HUES48 (cell line): ENCODE results near the gene MIDN.

Source experiments
- H3K27ac ChIP-seq: one replicate; pipeline ENCODE4 v1.7.0; 2013; ENCODE audit warnings: low read depth, low read length, inconsistent platforms
- H3K27me3 ChIP-seq: 2 replicates; pipeline ENCODE4 v1.6.1; 2013; ENCODE audit warnings: mild to moderate bottlenecking, low read length; ENCODE audit not compliant: control insufficient read depth, insufficient read depth
- H3K36me3 ChIP-seq: 2 replicates; pipeline ENCODE4 v1.6.1; 2013; ENCODE audit warnings: low read length; ENCODE audit not compliant: control insufficient read depth, insufficient read depth
- H3K4me1 ChIP-seq: 2 replicates; pipeline ENCODE4 v1.6.1; 2013; ENCODE audit warnings: mild to moderate bottlenecking, low read length; ENCODE audit not compliant: control insufficient read depth, insufficient read depth
- H3K4me3 ChIP-seq: 2 replicates; pipeline ENCODE4 v1.5.1; 2013; ENCODE audit warnings: mild to moderate bottlenecking, low read depth, low read length
- H3K9ac ChIP-seq: 2 replicates; pipeline ENCODE4 v1.6.1; 2013; ENCODE audit warnings: mild to moderate bottlenecking, low read depth, low read length, moderate library complexity
- H3K9me3 ChIP-seq: 2 replicates; pipeline ENCODE4 v1.6.1; 2013; ENCODE audit warnings: low read length; ENCODE audit not compliant: control insufficient read depth, insufficient read depth

MIDN gene

DNA sequence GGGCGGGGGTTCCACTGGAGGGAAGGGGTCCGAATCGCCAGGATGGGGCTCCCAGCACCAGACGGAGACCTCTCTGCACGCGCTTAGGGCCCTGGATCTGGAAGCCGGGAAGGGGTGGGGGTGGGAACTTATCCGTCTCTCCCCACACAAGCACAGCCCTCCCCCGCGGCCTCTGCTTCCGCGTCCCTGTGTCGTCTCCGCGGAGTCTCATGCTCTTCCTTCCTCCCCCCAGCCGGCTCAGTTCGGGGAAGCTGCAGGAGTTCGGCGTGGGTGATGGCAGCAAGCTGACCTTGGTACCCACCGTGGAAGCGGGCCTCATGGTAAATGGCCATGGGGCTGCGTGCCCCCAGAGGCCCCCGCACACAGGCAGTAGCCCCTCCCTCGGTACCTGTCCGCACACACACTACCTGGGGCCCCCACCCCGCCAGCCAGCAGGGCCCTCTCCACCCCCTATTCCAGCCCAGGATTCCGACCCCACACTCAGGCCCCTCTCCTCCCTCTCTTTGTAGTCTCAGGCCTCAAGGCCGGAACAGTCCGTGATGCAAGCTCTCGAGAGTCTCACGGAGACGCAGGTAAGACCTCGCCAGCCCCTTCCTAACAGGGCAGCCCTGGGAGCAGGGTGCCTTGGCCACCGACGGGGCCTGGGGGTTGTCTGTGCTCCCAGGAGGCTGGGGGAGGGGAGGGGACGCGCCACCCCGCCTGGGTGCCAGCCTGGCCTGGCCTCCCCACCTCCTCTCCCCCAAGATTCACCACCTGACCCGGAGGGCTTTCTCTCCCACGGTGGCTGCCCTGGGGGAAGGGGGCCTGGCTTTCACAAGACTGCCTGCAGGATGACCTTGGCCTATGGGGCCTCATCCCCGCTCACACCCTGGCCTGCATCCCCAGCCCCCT is 3.2 kb downstream of the MIDN start:
- H3K27ac ChIP-seq: peak overlapping the region; percentile 89
- H3K4me3 ChIP-seq: peak overlapping the region; percentile 91
- peak overlapping the region; percentile 78 for H3K9ac ChIP-seq
- no peaks in the 10 kb centered on the region for H3K27me3 ChIP-seq
- no peaks in the 10 kb centered on the region for H3K9me3 ChIP-seq
- H3K4me1 ChIP-seq: no peaks in the 10 kb centered on the region; the same call in 1 of the 2 replicates
- peaks cover 41% of the 10 kb centered on the region for H3K36me3 ChIP-seq

DNA sequence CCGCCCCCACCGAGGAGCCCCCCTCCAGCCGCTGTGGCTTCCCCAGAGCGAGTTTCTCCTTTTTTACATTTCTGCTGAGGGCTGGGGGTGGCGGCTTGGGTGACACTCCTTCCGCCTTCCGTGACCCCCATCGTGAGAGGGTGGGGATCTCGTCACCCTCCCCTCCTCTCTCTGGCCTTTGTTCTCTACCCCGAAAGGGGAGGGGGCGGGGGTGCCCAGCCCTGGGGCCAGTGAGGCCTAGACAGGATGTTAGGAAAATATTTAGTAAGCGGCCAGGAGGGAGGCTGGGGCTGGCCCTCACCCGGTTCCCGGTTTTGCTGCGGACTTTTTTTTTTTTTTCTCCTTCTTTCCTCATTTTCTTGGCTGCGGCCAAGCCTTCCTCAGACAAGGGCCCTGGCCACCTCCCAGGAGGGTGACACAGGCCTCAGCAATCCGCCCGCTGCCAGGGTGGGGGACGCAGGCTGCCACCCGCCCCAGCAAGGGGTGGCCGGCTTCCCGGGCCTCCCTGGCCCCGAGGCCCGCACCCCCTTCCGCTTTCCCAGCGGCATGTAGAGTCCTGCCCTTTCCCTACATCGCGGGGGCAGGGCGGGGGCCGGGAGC is 3.9 kb downstream of the MIDN start:
- Histone ChIP-seq H3K9ac (no peak overlapping the region), H3K4me3 (peak overlapping the region; percentile 35; the same call in 1 of the 2 replicates), H3K27ac (peak overlapping the region; percentile 89), H3K4me1 (no peaks in the 10 kb centered on the region; the same call in 1 of the 2 replicates), H3K27me3 (no peaks in the 10 kb centered on the region), H3K9me3 (no peaks in the 10 kb centered on the region), H3K36me3 (peaks cover 48% of the 10 kb centered on the region)

DNA sequence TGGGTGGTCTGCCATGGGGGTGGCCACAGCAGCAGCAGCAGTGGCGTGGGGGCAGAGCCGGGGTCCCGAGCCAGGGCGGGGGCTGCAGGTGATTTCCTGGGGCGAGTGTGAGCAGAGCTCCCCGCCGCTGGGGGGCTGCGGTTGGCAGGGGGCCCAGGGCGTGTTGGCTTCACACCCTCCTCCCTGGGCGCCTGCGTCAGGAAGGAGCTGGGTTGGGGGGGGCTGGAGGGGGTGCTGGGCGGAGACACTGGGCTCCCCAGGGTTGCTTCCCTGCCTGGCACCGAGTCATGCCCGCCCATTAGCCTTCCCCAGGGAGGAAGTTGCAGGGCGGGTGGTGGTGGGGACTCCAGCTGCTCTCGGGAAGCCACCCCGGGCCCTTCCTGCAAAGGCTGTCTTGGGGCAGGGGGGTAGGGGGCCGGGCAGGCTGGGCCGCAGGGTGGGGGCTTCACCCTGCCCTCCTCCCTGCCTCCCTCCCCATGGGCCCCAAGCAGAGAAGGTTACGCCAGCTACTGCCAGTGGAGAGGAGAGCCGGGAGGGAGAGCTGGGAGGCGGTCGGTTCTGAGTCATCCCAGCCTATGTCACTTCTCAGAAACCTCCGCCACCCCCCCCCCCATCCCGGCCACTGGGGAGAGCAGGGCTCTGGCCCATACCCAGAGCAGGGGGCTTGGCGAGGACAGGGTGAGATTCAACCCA is 4.6 kb downstream of the MIDN start:
- peak overlapping the region; percentile 89 for H3K27ac ChIP-seq
- no peaks in the 10 kb centered on the region for H3K9me3 ChIP-seq
- H3K4me3 ChIP-seq: no peak overlapping the region
- H3K36me3 ChIP-seq: peaks cover 55% of the 10 kb centered on the region
- no peak overlapping the region for H3K9ac ChIP-seq
- no peaks in the 10 kb centered on the region for H3K27me3 ChIP-seq
- H3K4me1 ChIP-seq: no peaks in the 10 kb centered on the region; the same call in 1 of the 2 replicates

DNA sequence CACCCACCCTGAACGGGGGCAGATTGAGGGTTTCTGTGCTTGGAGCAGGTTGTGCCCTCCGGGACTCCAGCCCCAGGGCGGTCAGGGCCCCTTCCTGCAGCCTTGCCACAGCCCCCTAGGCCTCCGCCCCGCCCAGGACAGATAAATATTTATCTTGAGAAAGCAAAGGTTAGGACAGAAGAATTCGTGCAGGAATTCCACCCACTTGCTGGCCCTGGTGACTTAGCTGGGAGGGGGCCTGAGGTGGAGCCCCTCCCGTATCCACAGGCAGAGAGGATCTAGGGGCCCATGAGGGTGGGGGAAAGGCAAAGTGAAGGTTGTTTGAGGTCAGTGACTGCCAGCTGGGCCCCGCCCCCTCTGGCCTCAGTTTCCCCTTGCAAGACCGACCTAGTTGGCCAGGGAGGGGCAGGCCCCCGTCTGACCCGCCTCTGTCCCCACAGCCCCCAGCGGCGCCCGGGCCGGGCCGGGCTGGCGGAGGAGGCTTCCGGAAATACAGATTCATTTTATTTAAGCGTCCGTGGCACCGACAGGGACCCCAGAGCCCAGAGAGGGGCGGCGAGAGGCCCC is 5.2 kb downstream of the MIDN start:
- Histone ChIP-seq H3K9me3 (no peaks in the 10 kb centered on the region), H3K36me3 (peaks cover 58% of the 10 kb centered on the region), H3K9ac (no peak overlapping the region), H3K4me3 (no peak overlapping the region), H3K4me1 (no peaks in the 10 kb centered on the region; the same call in 1 of the 2 replicates), H3K27me3 (no peaks in the 10 kb centered on the region), H3K27ac (peak overlapping the region; percentile 89)

DNA sequence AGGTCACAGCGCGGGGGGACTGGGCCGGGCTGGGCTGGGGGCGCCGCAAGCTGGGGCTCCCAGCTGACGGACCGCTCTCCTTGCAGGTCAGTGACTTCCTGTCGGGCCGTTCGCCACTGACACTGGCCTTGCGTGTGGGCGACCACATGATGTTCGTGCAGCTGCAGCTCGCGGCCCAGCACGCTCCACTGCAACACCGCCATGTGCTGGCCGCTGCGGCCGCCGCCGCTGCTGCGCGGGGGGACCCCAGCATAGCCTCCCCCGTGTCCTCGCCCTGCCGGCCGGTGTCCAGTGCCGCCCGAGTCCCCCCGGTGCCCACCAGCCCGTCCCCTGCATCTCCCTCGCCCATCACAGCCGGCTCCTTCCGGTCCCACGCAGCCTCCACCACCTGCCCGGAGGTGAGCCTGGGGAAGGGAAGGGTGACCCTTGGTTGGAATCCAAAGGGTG is 5.7 kb downstream of the MIDN start:
- no peak overlapping the region for H3K9ac ChIP-seq
- no peaks in the 10 kb centered on the region; the same call in 1 of the 2 replicates for H3K4me1 ChIP-seq
- H3K27me3 ChIP-seq: no peaks in the 10 kb centered on the region
- no peaks in the 10 kb centered on the region for H3K9me3 ChIP-seq
- H3K4me3 ChIP-seq: no peak overlapping the region
- H3K27ac ChIP-seq: peak overlapping the region; percentile 89
- peaks cover 58% of the 10 kb centered on the region for H3K36me3 ChIP-seq

DNA sequence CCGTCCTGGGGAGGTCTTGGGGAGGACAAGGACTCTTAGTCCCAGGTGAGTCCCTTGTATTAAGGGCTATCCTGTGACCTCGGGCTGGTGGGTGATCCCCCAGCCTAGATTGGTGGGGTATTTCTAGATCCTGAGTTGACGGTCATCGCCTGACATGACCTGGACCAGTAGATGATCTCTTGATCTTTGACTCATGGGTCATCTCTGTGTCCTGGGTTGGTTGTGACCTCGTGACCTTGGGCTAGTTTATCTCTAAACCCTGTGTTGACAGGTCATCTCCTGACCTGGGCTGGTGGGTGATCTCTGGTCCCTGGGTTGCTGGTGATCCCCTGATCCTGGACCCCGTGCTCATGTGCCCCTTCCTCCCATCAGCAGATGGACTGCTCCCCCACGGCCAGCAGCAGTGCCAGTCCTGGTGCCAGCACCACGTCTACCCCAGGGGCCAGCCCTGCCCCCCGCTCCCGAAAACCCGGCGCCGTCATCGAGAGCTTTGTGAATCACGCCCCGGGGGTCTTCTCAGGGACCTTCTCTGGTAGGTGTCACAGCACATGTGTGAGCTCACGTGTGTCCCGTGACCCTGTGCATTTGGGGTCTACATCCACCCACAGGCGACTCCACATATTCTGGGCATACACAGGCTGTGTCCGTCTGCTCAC is 6.3 kb downstream of the MIDN start:
- Histone ChIP-seq H3K9me3 (no peaks in the 10 kb centered on the region), H3K4me1 (peaks cover 4% of the 10 kb centered on the region; the same call in 1 of the 2 replicates), H3K4me3 (no peak overlapping the region), H3K27ac (peak overlapping the region; percentile 89), H3K9ac (no peak overlapping the region), H3K36me3 (peaks cover 58% of the 10 kb centered on the region), H3K27me3 (no peaks in the 10 kb centered on the region)

DNA sequence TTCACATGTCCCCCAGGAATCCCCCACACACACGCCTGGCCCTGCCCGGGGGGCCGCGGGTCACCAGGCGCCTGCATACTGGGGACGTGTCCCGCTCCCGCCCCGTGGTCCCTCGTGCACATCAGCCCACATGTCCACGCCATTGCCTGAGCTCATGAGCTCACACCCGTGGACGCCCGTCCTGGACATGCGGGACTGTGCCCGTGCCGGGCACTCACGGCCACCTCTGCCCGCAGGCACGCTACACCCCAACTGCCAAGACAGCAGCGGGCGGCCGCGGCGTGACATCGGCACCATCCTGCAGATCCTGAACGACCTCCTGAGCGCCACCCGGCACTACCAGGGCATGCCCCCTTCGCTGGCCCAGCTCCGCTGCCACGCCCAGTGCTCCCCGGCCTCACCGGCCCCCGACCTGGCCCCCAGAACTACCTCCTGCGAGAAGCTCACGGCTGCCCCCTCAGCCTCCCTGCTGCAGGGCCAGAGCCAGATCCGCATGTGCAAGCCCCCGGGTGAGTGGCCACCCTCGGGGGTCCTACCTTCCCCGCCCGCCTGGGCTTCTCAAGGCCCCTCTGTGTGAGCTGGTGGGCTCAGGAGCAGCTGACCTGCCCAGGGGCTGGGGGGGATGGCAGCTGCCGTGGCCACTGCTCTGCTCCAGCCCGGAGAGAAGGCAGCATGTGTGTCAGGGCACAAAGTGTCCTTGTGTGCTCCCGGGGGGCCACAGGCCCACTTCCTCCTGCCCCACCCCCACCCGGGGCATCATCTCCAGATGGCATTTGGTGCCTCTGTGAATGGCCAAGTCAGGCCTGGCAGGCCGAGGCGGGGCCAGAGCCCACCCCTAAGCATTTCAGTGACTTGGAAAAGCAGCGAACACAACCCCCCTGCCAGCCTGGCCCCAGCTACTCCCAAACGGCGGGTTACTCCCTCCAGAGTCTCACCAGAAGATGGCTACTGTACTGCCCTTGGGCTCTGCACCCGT is 7.1 kb downstream of the MIDN start:
- H3K9me3 ChIP-seq: no peaks in the 10 kb centered on the region
- peaks cover 11% of the 10 kb centered on the region; the same call in 1 of the 2 replicates for H3K4me1 ChIP-seq
- H3K4me3 ChIP-seq: no peak overlapping the region
- no peak overlapping the region for H3K9ac ChIP-seq
- no peaks in the 10 kb centered on the region for H3K27me3 ChIP-seq
- peak overlapping the region; percentile 89 for H3K27ac ChIP-seq
- peaks cover 58% of the 10 kb centered on the region for H3K36me3 ChIP-seq

DNA sequence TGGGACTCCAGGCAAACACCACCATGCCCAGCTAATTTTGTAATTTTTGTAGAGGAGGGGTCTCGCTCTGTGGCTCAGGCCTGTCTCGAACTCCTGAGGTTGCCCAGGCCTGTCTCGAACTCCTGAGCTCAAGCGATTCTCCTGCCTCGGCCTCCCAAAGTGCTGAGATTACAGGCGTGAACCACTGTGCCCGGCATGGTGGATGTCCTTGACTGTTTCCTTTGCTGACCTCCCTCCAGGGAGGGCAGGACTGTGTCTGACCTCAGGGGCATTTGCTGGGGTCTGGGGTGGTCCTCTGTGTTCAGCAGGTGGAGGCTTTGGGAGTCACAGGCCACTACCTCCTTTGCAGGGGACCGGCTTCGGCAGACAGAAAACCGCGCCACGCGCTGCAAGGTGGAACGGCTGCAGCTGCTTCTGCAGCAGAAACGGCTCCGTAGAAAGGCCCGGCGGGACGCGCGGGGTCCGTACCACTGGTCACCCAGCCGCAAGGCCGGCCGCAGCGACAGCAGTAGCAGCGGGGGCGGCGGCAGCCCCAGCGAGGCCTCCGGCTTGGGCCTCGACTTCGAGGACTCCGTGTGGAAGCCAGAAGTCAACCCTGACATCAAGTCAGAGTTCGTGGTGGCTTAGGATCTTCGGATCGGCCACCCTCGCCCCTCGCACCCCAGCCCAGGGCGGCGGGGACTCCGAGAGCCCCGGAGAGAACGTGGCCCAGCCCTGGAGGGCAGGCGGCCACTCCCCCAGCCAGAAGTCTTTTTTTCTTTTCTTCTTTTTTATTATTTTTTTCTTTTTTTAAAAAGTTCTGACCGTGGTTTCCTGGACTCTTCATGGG is 8.5 kb downstream of the MIDN start:
- Histone ChIP-seq H3K9me3 (no peaks in the 10 kb centered on the region), H3K9ac (no peak overlapping the region), H3K4me3 (no peak overlapping the region), H3K27ac (peak overlapping the region; percentile 3), H3K27me3 (no peaks in the 10 kb centered on the region), H3K4me1 (peaks cover 18% of the 10 kb centered on the region; the same call in 1 of the 2 replicates), H3K36me3 (peaks cover 50% of the 10 kb centered on the region)

DNA sequence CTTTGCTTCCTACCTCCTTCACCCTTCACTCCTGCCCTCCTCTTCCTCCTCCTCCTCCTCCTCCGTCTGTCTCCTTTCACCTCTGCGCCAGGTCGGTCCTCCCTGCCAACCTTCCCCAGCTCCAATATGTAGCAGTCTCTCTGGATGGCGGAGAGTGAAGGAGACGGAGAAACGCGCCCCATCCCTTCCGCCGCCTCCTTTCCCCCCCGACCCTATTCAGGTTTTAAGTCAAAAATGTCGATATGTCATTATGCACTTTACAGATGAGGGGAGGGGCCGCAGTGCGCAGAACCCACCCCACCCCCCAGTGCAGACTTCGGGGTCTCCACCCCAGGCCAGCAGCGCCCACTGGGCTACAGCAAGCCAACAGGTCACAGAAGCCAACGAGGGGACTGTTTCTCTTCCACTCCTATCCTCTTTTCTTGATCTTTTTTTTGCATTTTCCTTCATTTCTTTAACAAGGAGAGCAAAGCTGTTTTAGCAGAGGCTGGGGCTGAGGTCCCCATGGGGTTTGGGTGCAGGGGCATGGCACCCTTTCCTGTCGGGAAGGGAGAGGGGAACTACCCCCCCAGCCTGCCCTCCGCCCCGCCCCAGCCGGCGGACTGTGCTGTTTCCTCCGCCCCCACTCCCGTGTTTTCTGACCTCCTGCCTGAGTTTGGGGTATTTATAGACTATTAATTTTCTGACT is 9.2 kb downstream of the MIDN start:
- Histone ChIP-seq H3K27me3 (no peaks in the 10 kb centered on the region), H3K9me3 (no peaks in the 10 kb centered on the region), H3K4me3 (no peak overlapping the region), H3K27ac (peak overlapping the region; percentile 64), H3K36me3 (peaks cover 49% of the 10 kb centered on the region), H3K4me1 (peaks cover 24% of the 10 kb centered on the region; the same call in 1 of the 2 replicates), H3K9ac (no peak overlapping the region)
